GM23248 (cell line): ENCODE data around the gene INTS11. TPM values are rescaled to one million over a fixed set of nuclear protein-coding genes. Genes with fewer than 3 reads are reported as not detected.

Experiments used
- DNase-seq: peaks from one replicate; pipeline ENCODE4 v3.0.0-alpha.2; 2015
- H2AFZ ChIP-seq: fragments of 200-600 bp; sonication (generic); 2 replicates; pipeline ENCODE4 v1.6.1; 2016; ENCODE audit warnings: antibody characterized with exemption
- H3F3A ChIP-seq: fragments of 200-600 bp; sonication (generic); 2 replicates; pipeline ENCODE4 v1.6.1; 2016; ENCODE audit warnings: mild to moderate bottlenecking, antibody characterized with exemption, mixed run types; ENCODE audit not compliant: insufficient read depth
- H3K27ac ChIP-seq: fragments of 200-600 bp; sonication (generic); 2 replicates; pipeline ENCODE4 v1.5.1; 2016; ENCODE audit warnings: mild to moderate bottlenecking
- H3K27me3 ChIP-seq: fragments of 200-600 bp; sonication (generic); replicated peaks from 2 replicates; pipeline ENCODE4 v1.6.1; 2016; ENCODE audit warnings: mild to moderate bottlenecking; ENCODE audit not compliant: insufficient read depth
- H3K36me3 ChIP-seq: fragments of 200-600 bp; sonication (generic); 2 replicates; pipeline ENCODE4 v1.6.1; 2016; ENCODE audit warnings: low read depth, mild to moderate bottlenecking
- H3K4me1 ChIP-seq: fragments of 200-600 bp; sonication (generic); 2 replicates; pipeline ENCODE4 v1.6.1; 2016; ENCODE audit warnings: mild to moderate bottlenecking; ENCODE audit not compliant: insufficient read depth
- H3K4me2 ChIP-seq: fragments of 200-600 bp; sonication (generic); one replicate; pipeline ENCODE4 v1.6.1; 2016; ENCODE audit warnings: mild to moderate bottlenecking; ENCODE audit not compliant: unreplicated experiment
- H3K4me3 ChIP-seq: fragments of 200-600 bp; sonication (generic); 2 replicates; pipeline ENCODE4 v1.5.1; 2016; ENCODE audit warnings: mild to moderate bottlenecking
- H3K79me2 ChIP-seq: fragments of 200-600 bp; sonication (generic); 2 replicates; pipeline ENCODE4 v1.6.1; 2016; ENCODE audit warnings: mild to moderate bottlenecking; ENCODE audit not compliant: insufficient read depth
- H3K9ac ChIP-seq: fragments of 200-600 bp; sonication (generic); 2 replicates; pipeline ENCODE4 v1.6.1; 2016; ENCODE audit warnings: mild to moderate bottlenecking
- H3K9me2 ChIP-seq: fragments of 200-600 bp; sonication (generic); 2 replicates; pipeline ENCODE4 v1.6.1; 2016; ENCODE audit warnings: mixed run types, mild to moderate bottlenecking, moderate library complexity; ENCODE audit not compliant: insufficient read depth
- H3K9me3 ChIP-seq: fragments of 200-600 bp; sonication (generic); one replicate; pipeline ENCODE4 v1.6.1; 2017; ENCODE audit warnings: low read depth
- H4K20me1 ChIP-seq: fragments of 200-600 bp; sonication (generic); 2 replicates; pipeline ENCODE4 v1.6.0; 2016; ENCODE audit not compliant: insufficient read depth
- EZH2 ChIP-seq: fragments of 200-600 bp; sonication (generic); IDR thresholded peaks from 2 replicates; pipeline ENCODE4 v1.6.1; 2018; ENCODE audit warnings: antibody characterized with exemption, mild to moderate bottlenecking; ENCODE audit not compliant: insufficient read depth, poor library complexity, severe bottlenecking
- EZH2phosphoT487 ChIP-seq: fragments of 200-600 bp; sonication (generic); IDR thresholded peaks from 2 replicates; pipeline ENCODE4 v1.6.1; 2018; ENCODE audit warnings: antibody characterized with exemption, moderate library complexity, mild to moderate bottlenecking, low read depth; ENCODE audit not compliant: insufficient read depth
- WGBS, 2 experiments: methylation state at CpG; one replicate each; pipeline ENCODE4 v1.1.6; 2015 to 2017; ENCODE audit warnings: low lambda C conversion rate in 2 of 2, low coverage in 1 of 2; ENCODE audit errors: missing lambda C conversion rate in 2 of 2; 5-methylcytosine and 5-hydroxymethylcytosine counted together
- in situ Hi-C: fragments of 300-500 bp; cut with MboI; formaldehyde crosslinking; loops from 2 replicates; pipeline ENCODE4 v1.15.0; 2020
- polyA plus RNA-seq: library from polyadenylated mRNA; unstranded; fragments of >200 nt; fragmentation: Nextera tagmentation; extraction: Ambion mirVana; gene quantifications from 2 replicates; pipeline ENCODE4 v1.2.1, GENCODE V29; 2016
- total RNA-seq: library from RNA; depleted of rRNA; stranded (reverse); fragments of >200 nt; shearing (Covaris generic); gene quantifications from 2 replicates; pipeline ENCODE4 v1.2.3, GENCODE V29; 2014

INTS11 gene
- total and polyA plus RNA-seq, 2 experiments from 2014 or later: 70.2 to 90.0 TPM

DNA sequence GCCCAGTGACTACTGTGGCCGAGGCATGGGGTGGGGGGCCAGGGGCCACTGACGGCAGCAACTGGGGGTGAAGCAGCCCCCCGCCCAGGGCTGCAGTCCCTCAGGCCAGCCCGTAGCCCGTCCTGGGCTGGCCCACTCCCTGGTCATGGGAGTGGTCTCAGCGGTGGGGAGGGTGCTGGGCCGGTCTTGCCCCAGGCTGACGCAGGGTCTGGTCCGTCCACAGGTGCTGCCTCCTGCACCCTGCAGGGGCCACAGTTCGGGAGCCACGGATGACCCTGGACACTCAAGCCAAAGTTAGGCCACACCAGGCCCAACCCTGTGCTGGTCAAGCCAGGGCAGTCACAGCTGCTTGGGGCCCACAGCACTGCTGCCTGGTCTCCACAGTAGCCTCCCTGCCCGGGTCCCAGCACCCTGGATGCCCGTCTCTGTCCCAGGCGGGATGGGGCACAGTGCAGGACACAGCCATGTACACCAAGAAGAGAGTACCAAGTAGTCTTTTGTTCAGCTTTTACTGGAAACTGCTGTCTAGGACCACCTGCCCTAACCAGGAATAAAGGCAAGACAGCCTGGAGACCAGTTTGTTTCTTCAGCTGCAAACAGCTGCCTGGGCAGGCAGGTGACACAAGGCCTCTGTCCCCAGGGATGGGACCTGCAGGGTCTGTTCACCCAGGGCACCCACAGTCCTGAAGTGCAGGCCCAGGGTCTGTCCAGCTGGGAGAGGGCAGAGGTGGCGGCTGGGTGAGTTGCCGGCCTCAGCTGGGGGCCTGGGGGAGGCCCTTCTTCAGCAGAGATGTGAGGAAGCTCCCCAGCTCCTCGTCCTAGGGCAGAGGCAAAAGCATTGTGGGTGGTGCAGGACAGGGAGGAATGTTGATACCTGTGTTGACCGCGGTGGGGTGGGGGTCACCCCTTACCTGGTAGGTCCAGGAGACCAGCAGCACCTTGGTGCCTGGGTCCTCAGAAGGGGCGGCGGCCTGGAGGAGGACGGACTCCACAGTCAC, 13.1 kb downstream of the INTS11 start:
- Histone ChIP-seq H2AFZ (no peak overlapping the region), H3K9ac (no peak overlapping the region), H4K20me1 (no peaks in the 10 kb centered on the region), H3K79me2 (peaks cover 56% of the 10 kb centered on the region), H3K4me3 (no peak overlapping the region), H3K27me3 (no peaks in the 10 kb centered on the region), H3K4me1 (peaks cover 3% of the 10 kb centered on the region), H3F3A (no peaks in the 10 kb centered on the region), H3K27ac (no peak overlapping the region), H3K4me2 (no peak overlapping the region), H3K9me2 (no peaks in the 10 kb centered on the region), H3K36me3 (peaks cover 16% of the 10 kb centered on the region; the same call in 1 of the 2 replicates), H3K9me3 (no peaks in the 10 kb centered on the region)
- WGBS, 2 experiments: 90% methylated on average over 22 of the region's 22 CpGs
- no peak for TF ChIP-seq EZH2phosphoT487
- no peak for TF ChIP-seq EZH2
- in situ Hi-C loops: no loop called here
- no peak for DNase-seq

DNA sequence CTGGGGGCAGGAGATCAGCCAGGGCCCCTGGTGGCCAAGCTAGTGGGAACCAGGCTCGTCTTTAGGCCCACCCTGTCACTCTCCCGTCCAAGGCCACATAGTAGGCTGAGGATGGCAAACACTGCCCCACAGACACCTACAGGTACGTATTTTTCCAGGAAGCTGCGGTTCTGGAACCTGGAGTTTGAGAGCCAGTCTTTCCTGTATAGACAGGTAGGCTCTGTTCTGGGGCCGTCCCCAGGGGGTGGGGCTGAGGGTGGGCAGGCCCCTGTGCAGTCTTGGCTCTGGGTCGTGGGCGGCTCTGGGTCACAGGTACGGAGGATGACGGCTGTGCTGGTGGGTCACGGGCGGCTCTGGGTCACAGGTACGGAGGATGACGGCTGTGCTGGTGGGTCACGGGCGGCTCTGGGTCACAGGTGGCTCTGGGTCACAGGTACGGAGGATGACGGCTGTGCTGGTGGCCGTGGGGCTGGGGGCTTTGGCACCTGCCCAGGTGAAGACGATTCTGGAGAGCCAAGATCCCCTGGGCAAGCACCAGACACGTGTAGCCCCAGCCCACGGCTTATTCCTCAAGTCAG, 13.9 kb downstream of the INTS11 start:
- Histone ChIP-seq H3K79me2 (peaks cover 57% of the 10 kb centered on the region), H2AFZ (no peak overlapping the region), H3K9me2 (no peaks in the 10 kb centered on the region), H3K36me3 (peaks cover 11% of the 10 kb centered on the region; the same call in 1 of the 2 replicates), H3K9me3 (no peaks in the 10 kb centered on the region), H3K4me1 (peaks cover 11% of the 10 kb centered on the region), H3K4me2 (no peak overlapping the region), H3K27me3 (no peaks in the 10 kb centered on the region), H3K4me3 (no peak overlapping the region), H3K9ac (no peak overlapping the region), H3K27ac (no peak overlapping the region), H3F3A (no peaks in the 10 kb centered on the region), H4K20me1 (no peaks in the 10 kb centered on the region)
- TF ChIP-seq EZH2 (no peak), EZH2phosphoT487 (no peak)
- 82 to 88% methylated on average over 16 to 21 of the region's 21 CpGs for WGBS, 2 experiments
- no peak for DNase-seq
- in situ Hi-C loops: no loop called here

DNA sequence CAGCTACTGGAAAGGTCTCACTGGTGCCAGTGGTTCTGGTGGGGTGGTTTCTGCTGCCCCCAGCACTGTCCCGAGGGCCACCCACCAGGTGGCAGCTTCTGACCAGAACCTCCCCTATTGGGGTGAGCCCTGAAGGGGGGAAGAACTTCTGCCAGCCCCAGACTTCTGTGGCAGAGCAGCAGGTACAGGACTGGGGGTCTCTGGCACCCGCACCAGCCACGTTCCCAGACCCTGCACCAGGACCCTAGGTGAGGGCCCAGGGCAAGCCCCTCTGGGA, 14.4 kb downstream of the INTS11 start:
- no peak for DNase-seq
- Histone ChIP-seq H3K9me3 (no peaks in the 10 kb centered on the region), H2AFZ (no peak overlapping the region), H3K27ac (0 out of 2 replicates have a peak overlapping the region, but pooled peaks have one; percentile 89), H3K4me2 (no peak overlapping the region), H3K36me3 (peaks cover 11% of the 10 kb centered on the region; the same call in 1 of the 2 replicates), H3K4me3 (0 out of 2 replicates have a peak overlapping the region, but pooled peaks have one; percentile 92), H3K9me2 (no peaks in the 10 kb centered on the region), H4K20me1 (no peaks in the 10 kb centered on the region), H3F3A (no peaks in the 10 kb centered on the region), H3K79me2 (peaks cover 58% of the 10 kb centered on the region), H3K4me1 (peaks cover 16% of the 10 kb centered on the region), H3K9ac (peak overlapping the region; percentile 97; the same call in 1 of the 2 replicates), H3K27me3 (no peaks in the 10 kb centered on the region)
- no peak for TF ChIP-seq EZH2
- no peak for TF ChIP-seq EZH2phosphoT487
- WGBS, 2 experiments: 95 to 100% methylated on average over 3 of the region's 3 CpGs
- in situ Hi-C loops: no loop called here

DNA sequence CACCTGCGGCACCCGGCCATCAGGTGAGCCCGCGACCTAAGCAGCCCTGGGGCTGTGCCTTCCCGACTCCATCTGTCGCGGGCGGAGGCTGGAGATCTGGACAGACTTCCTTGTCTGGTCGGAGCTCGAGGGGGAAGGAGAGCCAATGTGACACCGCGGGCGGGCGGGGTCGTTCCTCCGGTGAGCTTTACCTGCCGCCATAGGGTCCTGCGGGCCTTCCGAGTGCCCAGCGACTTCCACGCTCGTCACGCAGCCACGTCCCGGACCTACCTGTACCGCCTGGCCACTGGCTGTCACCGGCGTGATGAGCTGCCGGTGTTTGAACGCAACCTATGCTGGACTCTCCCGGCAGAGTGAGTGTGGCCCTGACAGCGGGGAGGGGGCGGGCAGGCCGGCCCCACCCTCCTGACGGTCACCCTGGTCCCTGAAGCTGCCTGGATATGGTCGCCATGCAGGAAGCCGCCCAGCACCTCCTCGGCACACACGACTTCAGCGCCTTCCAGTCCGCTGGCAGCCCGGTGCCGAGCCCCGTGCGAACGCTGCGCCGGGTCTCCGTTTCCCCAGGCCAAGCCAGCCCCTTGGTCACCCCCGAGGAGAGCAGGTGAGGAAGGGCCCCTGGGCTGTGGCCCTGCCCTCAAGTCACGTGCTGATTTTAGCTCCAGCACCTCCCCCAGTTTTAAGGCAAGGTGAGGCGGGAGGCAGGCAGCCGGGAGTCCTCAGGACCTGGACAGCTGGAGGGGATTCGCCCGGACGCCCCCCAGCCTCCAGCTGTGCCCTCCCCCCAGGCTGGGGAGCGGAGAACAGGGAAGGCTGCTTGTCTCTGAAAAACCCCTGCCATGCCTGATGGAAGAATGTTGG, 15.0 kb downstream of the INTS11 start:
- Histone ChIP-seq H3K79me2 (peaks cover 58% of the 10 kb centered on the region), H3F3A (no peaks in the 10 kb centered on the region), H3K9ac (peak overlapping the region; percentile 97), H3K9me2 (no peaks in the 10 kb centered on the region), H2AFZ (peak overlapping the region; percentile 57; the same call in 1 of the 2 replicates), H3K27ac (peak overlapping the region; percentile 89), H3K4me1 (peaks cover 20% of the 10 kb centered on the region), H4K20me1 (no peaks in the 10 kb centered on the region), H3K4me2 (peak overlapping the region; percentile 76), H3K4me3 (peak overlapping the region; percentile 92), H3K27me3 (no peaks in the 10 kb centered on the region), H3K36me3 (peaks cover 11% of the 10 kb centered on the region; the same call in 1 of the 2 replicates), H3K9me3 (no peaks in the 10 kb centered on the region)
- peak; percentile 49 for DNase-seq
- in situ Hi-C loops: no loop called here
- 43 to 47% methylated on average over 52 to 54 of the region's 57 CpGs for WGBS, 2 experiments
- TF ChIP-seq EZH2: no peak
- no peak for TF ChIP-seq EZH2phosphoT487
